Erythroblast (primary cell): ENCODE results near the gene ADARB2.

ENCODE experiments used
- GATA1 ChIP-seq: IDR thresholded peaks from 2 replicates; pipeline ENCODE4 v1.6.1; 2011; ENCODE audit warnings: low read depth, mild to moderate bottlenecking, control low read depth, low read length, moderate library complexity
- POLR2A ChIP-seq: IDR thresholded peaks from 2 replicates; pipeline ENCODE4 v1.6.1; 2011; ENCODE audit warnings: mild to moderate bottlenecking, low read length

GRCh38 chr10:1477578-1477977 is 259.7 kb downstream of the ADARB2 start:
- no peak for TF ChIP-seq POLR2A
- no peak for TF ChIP-seq GATA1
